HepG2 (cell line): ENCODE data around the gene RPS23. TPM values are rescaled to one million over a fixed set of nuclear protein-coding genes. Genes with fewer than 3 reads are reported as not detected.

Source experiments
- ATAC-seq: fragments of 200-7000 bp; cut with Tn5 transposase; 3 replicates; pipeline ENCODE4 v1.9.1; 2020; ENCODE audit warnings: mild to moderate bottlenecking, moderate library complexity
- BruUV-seq: library from RNA; stranded (reverse); fragments of 400-500 nt; replicated peaks from 2 replicates; lab custom pipeline; 2021; lab: Mats Ljungman, UMichigan
- CTCF ChIA-PET: fragments of 300-600 bp; formaldehyde crosslinking; extraction: SDS; loops from one replicate; lab custom pipeline; 2021; ENCODE audit warnings: low total read pairs, inconsistent platforms, low intra/inter-chr PET ratio; lab: Yijun Ruan, JAX
- POLR2A ChIA-PET: fragments of 350-600 bp; sonication (Branson Sonifier 250); formaldehyde crosslinking; loops from one replicate; lab custom pipeline; 2020; ENCODE audit warnings: antibody characterized with exemption, inconsistent platforms; lab: Yijun Ruan, JAX
- DNase-seq: peaks from one replicate; pipeline ENCODE4 v3.0.0-alpha.2; 2015; ENCODE audit warnings: low spot score
- FAIRE-seq: peaks from 3 replicates; lab custom pipeline; 2011; peaks lifted over from hg19 to GRCh38; lab: Jason Lieb, UNC
- H2AFZ ChIP-seq: one replicate; pipeline ENCODE4 v1.6.1; 2011; ENCODE audit warnings: low read length, inconsistent platforms
- H3K27ac ChIP-seq: fragments of 300-600 bp; 3 replicates; pipeline ENCODE4 v1.8.0; 2011; ENCODE audit warnings: mixed run types, mild to moderate bottlenecking, mixed read lengths, low read length, inconsistent platforms; ENCODE audit not compliant: insufficient read depth; ENCODE audit errors: extremely low read length
- H3K27me3 ChIP-seq, 2 experiments: fragments of 200-600 bp in 1 of 2; 2 replicates in 1 of 2; 3 replicates in 1 of 2; pipeline versions ENCODE4 v1.6.0 to v1.8.0; 2011; ENCODE audit warnings: low read length in 2 of 2, mild to moderate bottlenecking in 2 of 2, moderate library complexity in 2 of 2, inconsistent platforms in 1 of 2; ENCODE audit not compliant: insufficient read depth in 2 of 2, control insufficient read depth in 1 of 2
- H3K36me3 ChIP-seq, 2 experiments: fragments of 200-600 bp in 1 of 2; replicated peaks in 1 of 2; 2 replicates in 1 of 2; 3 replicates in 1 of 2; pipeline versions ENCODE4 v1.5.1 to v1.8.0; 2011; ENCODE audit warnings: low read length in 2 of 2, inconsistent platforms in 1 of 2; ENCODE audit not compliant: insufficient read depth in 2 of 2, control insufficient read depth in 1 of 2
- H3K4me1 ChIP-seq: 2 replicates; pipeline ENCODE4 v1.5.1; 2012; ENCODE audit warnings: low read length, inconsistent platforms; ENCODE audit not compliant: insufficient read depth
- H3K4me2 ChIP-seq: 2 replicates; pipeline ENCODE4 v1.6.0; 2011; ENCODE audit warnings: low read depth, low read length, inconsistent platforms
- H3K4me3 ChIP-seq, 3 experiments: fragments of 200-600 bp in 1 of 3; sonication (generic), shearing (Covaris generic) in 1 of 3; replicated peaks in 1 of 3; 2 replicates each; pipeline ENCODE4 v1.5.1; 2011 to 2016; ENCODE audit warnings: low read length in 3 of 3, inconsistent platforms in 2 of 3, low read depth in 2 of 3, mild to moderate bottlenecking in 2 of 3, control low read depth in 1 of 3, mixed read lengths in 1 of 3; ENCODE audit not compliant: insufficient read depth in 1 of 3
- H3K79me2 ChIP-seq: one replicate; pipeline ENCODE4 v1.6.1; 2011; ENCODE audit warnings: low read length, inconsistent platforms; ENCODE audit not compliant: insufficient read depth
- H3K9ac ChIP-seq: 2 replicates; pipeline ENCODE4 v1.6.0; 2011; ENCODE audit warnings: mild to moderate bottlenecking, low read depth, low read length, inconsistent platforms; ENCODE audit not compliant: insufficient read depth
- H3K9me3 ChIP-seq: 2 replicates; pipeline ENCODE4 v1.5.1; 2012; ENCODE audit warnings: mild to moderate bottlenecking, low read length
- H4K20me1 ChIP-seq: 2 replicates; pipeline ENCODE4 v1.6.0; 2011; ENCODE audit warnings: inconsistent platforms, mild to moderate bottlenecking, low read length, moderate library complexity; ENCODE audit not compliant: insufficient read depth
- KLF16 ChIP-seq, 2 experiments: sonication (generic) in 1 of 2; formaldehyde crosslinking in 1 of 2; IDR thresholded peaks; 2 replicates each; pipeline versions ENCODE4 v1.6.1 to v1.8.0; 2016 to 2023; ENCODE audit warnings: missing genetic modification reagents in 2 of 2, missing compliant biosample characterization in 1 of 2
- MEF2D ChIP-seq: sonication (generic); formaldehyde crosslinking; IDR thresholded peaks from 2 replicates; pipeline ENCODE4 v1.5.1; 2020; ENCODE audit warnings: mild to moderate bottlenecking, missing genetic modification reagents
- MLLT10 ChIP-seq: sonication (generic); formaldehyde crosslinking; IDR thresholded peaks from 2 replicates; pipeline ENCODE4 v1.4.0; 2020; ENCODE audit warnings: missing genetic modification reagents
- PHB2 ChIP-seq: fragments of 450-650 bp; IDR thresholded peaks from 2 replicates; pipeline ENCODE4 v1.6.1; 2018; ENCODE audit not compliant: partially characterized antibody
- PHF8 ChIP-seq: sonication (generic); formaldehyde crosslinking; IDR thresholded peaks from 2 replicates; pipeline ENCODE4 v1.5.0; 2020; ENCODE audit warnings: missing genetic modification reagents
- SP1 ChIP-seq, 2 experiments: fragments of 450-650 bp in 1 of 2; sonication (generic) in 1 of 2; formaldehyde crosslinking in 1 of 2; IDR thresholded peaks; 2 replicates each; pipeline versions ENCODE4 v1.4.0 to v1.6.1; 2016 to 2020; ENCODE audit warnings: missing genetic modification reagents in 1 of 2
- ZC3H4 ChIP-seq: sonication (generic); formaldehyde crosslinking; IDR thresholded peaks from 2 replicates; pipeline ENCODE4 v1.4.0; 2020; ENCODE audit warnings: missing genetic modification reagents, borderline replicate concordance
- ZNF121 ChIP-seq: sonication (generic); formaldehyde crosslinking; IDR thresholded peaks from 2 replicates; pipeline ENCODE4 v1.5.0; 2020; ENCODE audit warnings: mild to moderate bottlenecking, missing genetic modification reagents
- ZNF350 ChIP-seq: sonication (generic); formaldehyde crosslinking; IDR thresholded peaks from 2 replicates; pipeline ENCODE4 v1.4.0; 2020; ENCODE audit warnings: mild to moderate bottlenecking, low read depth, missing genetic modification reagents, borderline replicate concordance
- ZNF460 ChIP-seq: sonication (generic); formaldehyde crosslinking; IDR thresholded peaks from 2 replicates; pipeline ENCODE4 v1.5.1; 2020; ENCODE audit warnings: missing genetic modification reagents, mild to moderate bottlenecking, borderline replicate concordance
- ZNF570 ChIP-seq: sonication (generic); formaldehyde crosslinking; IDR thresholded peaks from 2 replicates; pipeline ENCODE4 v1.4.0; 2020; ENCODE audit warnings: mild to moderate bottlenecking, missing genetic modification reagents, borderline replicate concordance
- ZNF839 ChIP-seq: sonication (generic); formaldehyde crosslinking; IDR thresholded peaks from 2 replicates; pipeline ENCODE4 v1.4.0; 2020; ENCODE audit warnings: missing genetic modification reagents, mild to moderate bottlenecking, borderline replicate concordance
- ZNF879 ChIP-seq: sonication (generic); formaldehyde crosslinking; IDR thresholded peaks from 2 replicates; pipeline ENCODE4 v1.8.1; 2023; ENCODE audit warnings: missing genetic modification reagents
- WGBS: methylation state at CpG from one replicate; pipeline ENCODE4 v1.1.6; 2017; ENCODE audit warnings: low lambda C conversion rate; 5-methylcytosine and 5-hydroxymethylcytosine counted together
- in situ Hi-C: cut with HindIII; loops from 2 replicates; pipeline ENCODE4 v1.10.0; 2017; ENCODE audit warnings: low pct_unique_long_range_greater_than_20kb; ENCODE audit not compliant: extremely low pct_ligation_motif_present
- intact Hi-C: fragments of 100-400 bp; cut with micrococcal nuclease; formaldehyde crosslinking; loops from one replicate; pipeline ENCODE4 v1.10.0; 2022; ENCODE audit not compliant: unreplicated experiment
- polyA plus RNA-seq, 8 experiments: library from polyadenylated mRNA; depleted of rRNA in 3 of 8; stranded (reverse) in 7 of 8; unstranded in 1 of 8; fragments of >200 nt; fragmentation: Illumina TruSeq in 4 of 8; extraction: Trizol in 4 of 8; gene quantifications; 2 replicates each; pipeline versions ENCODE4 v1.2.1 to v1.2.3, GENCODE V29; 2011 to 2016; ENCODE audit warnings: low read depth in 4 of 8, missing spikeins in 1 of 8, mixed read lengths in 1 of 8; ENCODE audit not compliant: insufficient read depth in 1 of 8
- total RNA-seq, 5 experiments: library from RNA; depleted of rRNA; stranded (reverse); fragments of >200 nt; fragmentation: Illumina TruSeq; extraction: Trizol; gene quantifications; 2 replicates each; pipeline ENCODE4 v1.2.3, GENCODE V29; 2016; ENCODE audit warnings: low read depth in 1 of 5
- TF ChIP-seq, protein P1 (sequence below): sonication (generic); formaldehyde crosslinking; IDR thresholded peaks from 2 replicates; pipeline ENCODE4 v1.8.0; 2022; ENCODE audit warnings: mild to moderate bottlenecking, missing genetic modification reagents, borderline replicate concordance

Gene RPS23
- total and polyA plus RNA-seq, 2 of the 13 experiments (the other 11 are each of a cell fraction or from before 2014, with no cell fraction given): 3,088 to 3,235 TPM

DNA sequence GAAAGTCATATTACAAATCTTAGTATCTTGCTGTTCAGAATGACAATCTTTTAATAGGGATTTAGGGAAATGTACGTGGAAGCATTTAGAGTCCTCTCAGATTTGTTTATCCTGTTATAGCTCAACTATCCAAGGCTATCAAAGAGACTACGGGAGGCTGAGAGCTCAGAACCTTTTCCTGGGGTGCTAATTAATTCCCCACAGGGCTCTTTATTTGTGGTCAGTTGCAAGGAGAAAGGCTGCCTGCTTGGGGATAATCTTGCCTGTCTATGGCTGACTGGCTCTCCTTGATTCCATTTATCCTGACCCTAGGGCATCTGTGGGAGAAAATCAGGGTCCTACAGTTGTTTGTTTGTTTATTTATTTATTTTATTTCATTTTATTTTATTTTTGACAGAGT lies 28.0 kb upstream of the RPS23 start:
- Histone ChIP-seq H3K36me3 (no peaks in the 10 kb centered on the region), H3K9ac (no peak overlapping the region), H3K27ac (no peak overlapping the region), H3K4me2 (no peak overlapping the region), H3K9me3 (no peaks in the 10 kb centered on the region), H3K4me3 (no peak overlapping the region), H4K20me1 (no peaks in the 10 kb centered on the region), H3K79me2 (no peaks in the 10 kb centered on the region), H3K4me1 (no peaks in the 10 kb centered on the region), H3K27me3 (no peaks in the 10 kb centered on the region), H2AFZ (no peak overlapping the region)
- FAIRE-seq (no peak), ATAC-seq (no peak), DNase-seq (no peak)
- TF ChIP-seq, protein P1, sequence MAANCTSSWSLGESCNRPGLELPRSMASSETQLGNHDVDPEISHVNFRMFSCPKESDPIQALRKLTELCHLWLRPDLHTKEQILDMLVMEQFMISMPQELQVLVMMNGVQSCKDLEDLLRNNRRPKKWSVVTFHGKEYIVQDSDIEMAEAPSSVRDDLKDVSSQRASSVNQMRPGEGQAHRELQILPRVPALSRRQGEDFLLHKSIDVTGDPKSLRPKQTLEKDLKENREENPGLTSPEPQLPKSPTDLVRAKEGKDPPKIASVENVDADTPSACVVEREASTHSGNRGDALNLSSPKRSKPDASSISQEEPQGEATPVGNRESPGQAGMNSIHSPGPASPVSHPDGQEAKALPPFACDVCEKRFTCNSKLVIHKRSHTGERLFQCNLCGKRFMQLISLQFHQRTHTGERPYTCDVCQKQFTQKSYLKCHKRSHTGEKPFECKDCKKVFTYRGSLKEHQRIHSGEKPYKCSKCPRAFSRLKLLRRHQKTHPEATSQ (CRISPR knock-in tag): no peak
- no peak for TF ChIP-seq ZNF350 (CRISPR knock-in tag)
- TF ChIP-seq ZNF570 (CRISPR knock-in tag): no peak
- no peak for TF ChIP-seq PHB2
- TF ChIP-seq ZNF839: no peak
- no peak for TF ChIP-seq ZC3H4
- no peak for TF ChIP-seq PHF8 (CRISPR knock-in tag)
- TF ChIP-seq KLF16 (CRISPR knock-in tag; IDR thresholded peaks at IDR 0.05): no peak
- no peak for TF ChIP-seq ZNF460 (CRISPR knock-in tag)
- no peak for TF ChIP-seq ZNF121
- TF ChIP-seq MEF2D: no peak
- TF ChIP-seq SP1 (IDR thresholded peaks at IDR 0.05): no peak
- TF ChIP-seq SP1 (CRISPR knock-in tag; IDR thresholded peaks at IDR 0.05): no peak
- no peak for TF ChIP-seq MLLT10 (CRISPR knock-in tag)
- TF ChIP-seq ZNF879: no peak
- CTCF ChIA-PET: no interaction called here
- POLR2A ChIA-PET: no interaction called here
- WGBS: 98% methylated on average over 2 of the region's 2 CpGs
- intact Hi-C loops (no loop called here), in situ Hi-C loops (no loop called here)
- no TSS peak for BruUV-seq
